Heart right ventricle (tissue), 16 donors: ENCODE measurements around the gene ZSWIM2. TPM values are rescaled to one million over a fixed set of nuclear protein-coding genes. Genes with fewer than 3 reads are reported as not detected.
"Not testable (repeated sequence)": the region's sequence is repeated elsewhere in the genome, so short reads cannot be mapped to it uniquely, and the experiment has no call there.

Experiments used
- ATAC-seq, 8 donors: fragments of 200-7000 bp; cut with Tn5 transposase; one replicate each; pipeline ENCODE4 v1.9.1; 2020; ENCODE audit warnings: mild to moderate bottlenecking in 8 of 8, moderate library complexity in 8 of 8, moderate number of reproducible peaks in 1 of 8
- DNase-seq, 2 donors: peaks; one replicate each; pipeline ENCODE4 v3.0.0-alpha.2; 2020
- H3K27ac ChIP-seq, 10 donors: fragments of 200-600 bp; sonication (generic) in 2 of 10; one replicate each; pipeline versions ENCODE4 v1.5.0 to v1.8.0; 2020 to 2022; ENCODE audit warnings: mild to moderate bottlenecking in 3 of 10
- H3K27me3 ChIP-seq, 7 donors: fragments of 200-600 bp; one replicate each; pipeline ENCODE4 v1.8.0; 2021 to 2022; ENCODE audit warnings: mild to moderate bottlenecking in 2 of 7
- H3K36me3 ChIP-seq, 9 donors: fragments of 200-600 bp; sonication (generic) in 1 of 9; one replicate each; pipeline versions ENCODE4 v1.5.0 to v1.8.0; 2020 to 2022; ENCODE audit warnings: mild to moderate bottlenecking in 2 of 9
- H3K4me1 ChIP-seq, 9 donors: fragments of 200-600 bp; sonication (generic) in 1 of 9; one replicate each; pipeline versions ENCODE4 v1.5.0 to v1.8.0; 2020 to 2022; ENCODE audit warnings: mild to moderate bottlenecking in 4 of 9
- H3K4me3 ChIP-seq, 10 donors: fragments of 200-600 bp; sonication (generic) in 2 of 10; one replicate each; pipeline versions ENCODE4 v1.5.0 to v1.8.0; 2020 to 2022; ENCODE audit warnings: mild to moderate bottlenecking in 7 of 10, moderate library complexity in 2 of 10
- H3K9me3 ChIP-seq, 11 donors: fragments of 200-600 bp in 10 of 11; sonication (generic) in 2 of 11; one replicate each; pipeline versions ENCODE4 v1.5.0 to v1.8.0; 2013 to 2022; ENCODE audit warnings: mild to moderate bottlenecking in 2 of 11, control low read depth in 1 of 11, moderate library complexity in 1 of 11
- CTCF ChIP-seq, 9 donors: fragments of 200-600 bp; sonication (generic) in 2 of 9; IDR thresholded peaks; one replicate each; pipeline versions ENCODE4 v1.5.0 to v1.8.0; 2021 to 2022; ENCODE audit warnings: antibody characterized with exemption in 9 of 9, mild to moderate bottlenecking in 5 of 9, moderate library complexity in 1 of 9
- WGBS, 2 donors: extraction: QIAGEN DNeasy Blood & Tissue Kit; methylation state at CpG; one replicate each; pipeline ENCODE4 v1.1.7; 2013; ENCODE audit warnings: inconsistent platforms in 1 of 2; 5-methylcytosine and 5-hydroxymethylcytosine counted together
- intact Hi-C, 10 donors: fragments of 100-400 bp; cut with DNase I; formaldehyde crosslinking; loops; one replicate each; pipeline versions ENCODE4 v1.11.1 to v1.14.2; 2022
- long read RNA-seq, 3 donors: library from polyadenylated mRNA; unstranded; transcript quantifications; one replicate each; pipeline ENCODE4 v2.0.0, GENCODE V29; 2020 to 2021
- polyA plus RNA-seq, 2 donors: library from polyadenylated mRNA; stranded (reverse); fragments of 200-250 nt; gene quantifications; one replicate each; pipeline ENCODE4 v1.2.3, GENCODE V29; 2013
- total RNA-seq, 10 donors: library from RNA; stranded (reverse); fragmentation: NEBNext Ultra II Directional in 3 of 10; extraction: Animal tissue kit (Norgen Biotek cat#: 25700) in 3 of 10; gene quantifications; one replicate each; pipeline versions ENCODE4 v1.2.1 to v1.2.4, GENCODE V29; 2021 to 2023
- donor health status: Arrhythmogenic right ventricular cardiomyopathy.
- donor health status: ischemic (EF 13 %, LVEDD 7.1; RV severe dilation, severe dysfunction).
- donor health status: healthy with polysubstance abuse.
- donor health status: DM: no; HTN: yes; CAD: no.
- donor health status: DM: no; HTN: no; CAD: no.
- donor health status: ischemic (EF 25% LVEDD 6.9; RV normal size, moderate dysfunction).
- donor health status: ischemic (EF 25% LVEDD 5.7; RV mildly dilated, moderate dysfunction).
- donor health status: healthy.
- donor health status: DM: yes; HTN: yes; CAD: no.
- donor health status: Ischemic cardiomyopathy.
- donor health status: ischemic (EF 35%, LVEDD 5.7; RV mildly dilated, moderate dysfunction).
- donor health status: nonischemic (EF 11% LVEDD 7.7; RV severe dilation, severe dysfunction).
- donor health status: DM: yes; HTN: yes; CAD: no.
- donor health status: PGD.
- donor health status: ischemic (EF 29% LVEDD 5.4; RV normal size, mild dysfunction).
- donor health status: nonischemic (EF 23%, LVEDD 6.1; RV moderate dilation, normal function).

Gene ZSWIM2, protein sequence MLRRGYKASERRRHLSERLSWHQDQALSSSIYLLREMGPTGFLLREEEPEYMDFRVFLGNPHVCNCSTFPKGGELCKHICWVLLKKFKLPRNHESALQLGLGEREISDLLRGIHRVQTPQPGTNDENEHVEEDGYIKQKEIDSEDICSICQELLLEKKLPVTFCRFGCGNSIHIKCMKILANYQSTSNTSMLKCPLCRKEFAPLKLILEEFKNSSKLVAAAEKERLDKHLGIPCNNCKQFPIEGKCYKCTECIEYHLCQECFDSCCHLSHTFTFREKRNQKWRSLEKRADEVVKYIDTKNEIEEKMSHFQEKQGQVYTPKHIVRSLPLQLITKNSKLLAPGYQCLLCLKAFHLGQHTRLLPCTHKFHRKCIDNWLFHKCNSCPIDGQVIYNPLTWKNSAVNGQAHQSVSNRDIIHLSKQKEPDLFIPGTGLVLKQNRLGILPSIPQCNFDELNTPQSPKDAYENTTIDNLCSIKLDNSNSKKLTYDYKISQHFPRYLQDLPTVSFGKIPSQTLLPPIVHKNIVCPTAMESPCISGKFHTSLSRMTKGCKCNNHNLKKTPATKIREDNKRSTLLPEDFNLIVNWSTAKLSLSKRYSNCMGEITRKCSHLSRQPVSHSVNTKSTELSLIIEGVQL
- total RNA-seq (not detected), polyA plus RNA-seq (not detected)
- long read RNA-seq, donor 1 = 0 reads
- long read RNA-seq, donor 2 = 0 reads
- long read RNA-seq, donor 3 = 0 reads

DNA sequence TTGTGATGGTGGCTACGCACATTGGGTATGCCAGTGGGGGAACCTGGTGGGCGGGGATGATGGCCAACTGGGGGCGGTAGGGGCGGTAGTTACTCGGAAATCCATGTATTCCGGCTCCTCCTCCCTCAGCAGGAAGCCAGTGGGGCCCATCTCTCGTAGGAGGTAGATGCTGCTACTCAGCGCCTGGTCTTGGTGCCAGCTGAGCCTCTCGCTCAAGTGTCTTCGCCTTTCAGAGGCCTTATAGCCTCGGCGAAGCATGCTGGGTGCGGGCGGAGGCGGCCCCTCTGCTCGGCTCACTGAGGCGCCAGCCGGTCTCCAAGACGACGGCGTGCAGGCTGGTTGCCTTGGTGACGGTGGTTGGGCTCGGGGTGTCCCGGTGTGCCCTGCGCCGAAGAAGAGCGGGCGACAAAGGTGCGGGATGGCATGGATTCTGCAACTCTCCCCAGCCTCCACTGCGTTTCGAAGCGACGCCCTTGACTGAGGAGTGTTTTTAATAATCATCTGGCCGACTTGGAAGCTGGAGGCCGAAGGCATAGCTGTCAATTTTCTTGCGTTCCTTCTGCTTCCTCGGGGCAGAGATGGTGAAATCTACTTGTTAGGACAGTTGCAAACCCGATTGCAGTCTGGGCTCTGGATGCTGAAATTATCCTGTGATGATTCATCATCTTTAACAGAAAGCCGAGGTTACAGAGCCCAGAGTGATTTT is at the start of gene ZSWIM2:
Gene ZSWIM2 (minus strand): TSS at position 298 of the 706 bp plus-strand sequence. CDS start 40 bp downstream, at position 258.
- H3K9me3 ChIP-seq = peaks cover 0 to 14% (median 0%) of the 10 kb centered on the region in 11 donors
- H3K36me3 ChIP-seq = no peaks in the 10 kb centered on the region
- DNase-seq = peak; percentile 24 to 53
- peaks cover 0 to 6% (median 3%) of the 10 kb centered on the region in 7 donors for H3K27me3 ChIP-seq
- H3K4me3 ChIP-seq = peak within 1 kb of the TSS in 9 of 10 donors; percentile 17 to 55 (median 50)
- 8 to 9% methylated on average over 39 of the region's 39 CpGs for WGBS, 2 donors
- H3K4me1 ChIP-seq = peaks cover 0 to 10% (median 0%) of the 10 kb centered on the region in 9 donors
- intact Hi-C loops = no loop called here
- TF ChIP-seq CTCF (IDR thresholded peaks at IDR 0.05) = no peak
- peak within 1 kb of the TSS in 1 of 10 donors; percentile 45 for H3K27ac ChIP-seq
- ATAC-seq = peak; percentile 38 to 90 (median 66)

GRCh38 chr2:186896220-186896619 is 47.2 kb upstream of the ZSWIM2 start:
- H3K4me3 ChIP-seq, H3K4me1 ChIP-seq, H3K27me3 ChIP-seq, ATAC-seq, intact Hi-C loops, H3K27ac ChIP-seq, DNase-seq, H3K36me3 ChIP-seq: not testable (repeated sequence)
- WGBS, 2 donors = 79% methylated on average over 3 of the region's 3 CpGs
- peaks cover 0 to 19% (median 0%) of the 10 kb centered on the region in 11 donors for H3K9me3 ChIP-seq

- Histone ChIP-seq H3K4me1 (no peaks in the 10 kb centered on the region), H3K9me3 (peaks cover 0 to 19% (median 0%) of the 10 kb centered on the region in 11 donors), H3K36me3 (no peaks in the 10 kb centered on the region), H3K4me3 (no peak overlapping the region), H3K27ac (no peak overlapping the region), H3K27me3 (no peaks in the 10 kb centered on the region)
- no peak for ATAC-seq
- DNase-seq = no peak
- WGBS, 2 donors = 96 to 97% methylated on average over 2 of the region's 2 CpGs
- TF ChIP-seq CTCF (IDR thresholded peaks at IDR 0.05) = no peak
- intact Hi-C loops = no loop called here
Measured at GRCh38 chr2:186895451-186895850, 46.5 kb upstream of the ZSWIM2 start.

GRCh38 chr2:186894478-186894877 is 45.5 kb upstream of the ZSWIM2 start:
- DNase-seq (no peak), ATAC-seq (no peak)
- Histone ChIP-seq H3K9me3 (peaks cover 0 to 19% (median 0%) of the 10 kb centered on the region in 11 donors), H3K36me3 (no peaks in the 10 kb centered on the region), H3K27me3 (no peaks in the 10 kb centered on the region), H3K4me1 (no peaks in the 10 kb centered on the region), H3K27ac (no peak overlapping the region), H3K4me3 (no peak overlapping the region)
- 70 to 76% methylated on average over 5 of the region's 5 CpGs for WGBS, 2 donors
- intact Hi-C loops = no loop called here
- no peak for TF ChIP-seq CTCF (IDR thresholded peaks at IDR 0.05)
